Brain microvascular endothelial cell (primary cell): ENCODE results near the gene UGT1A6.

Experiments
- DNase-seq: peaks from one replicate; pipeline ENCODE4 v3.0.0-alpha.2; 2020
- H3K27ac ChIP-seq: fragments of 250-450 bp; sonication (Bioruptor Pico); 2 replicates; pipeline ENCODE4 v1.5.1; 2020; ENCODE audit warnings: mild to moderate bottlenecking, moderate library complexity
- H3K27me3 ChIP-seq: fragments of 250-450 bp; sonication (Bioruptor Pico); replicated peaks from 2 replicates; pipeline ENCODE4 v1.5.1; 2020; ENCODE audit warnings: mild to moderate bottlenecking
- H3K36me3 ChIP-seq: fragments of 250-450 bp; sonication (Bioruptor Pico); replicated peaks from 2 replicates; pipeline ENCODE4 v1.5.1; 2020; ENCODE audit warnings: mild to moderate bottlenecking
- H3K4me3 ChIP-seq: 2 replicates; pipeline ENCODE4 v1.5.1; 2011; ENCODE audit warnings: low read depth, mild to moderate bottlenecking, control low read depth, low read length, moderate library complexity
- in situ Hi-C: cut with HindIII; loops from 2 replicates; pipeline ENCODE4 v1.10.0; 2017; ENCODE audit warnings: low sequenced_read_pairs, low pct_ligation_motif_present
- TF ChIP-seq, protein P1 (sequence below): IDR thresholded peaks from 2 replicates; pipeline ENCODE4 v1.5.1; 2011; ENCODE audit warnings: low read depth, mild to moderate bottlenecking, moderate library complexity, low read length, control low read depth, inconsistent platforms; ENCODE audit errors: missing control alignments

UGT1A6 gene

DNA sequence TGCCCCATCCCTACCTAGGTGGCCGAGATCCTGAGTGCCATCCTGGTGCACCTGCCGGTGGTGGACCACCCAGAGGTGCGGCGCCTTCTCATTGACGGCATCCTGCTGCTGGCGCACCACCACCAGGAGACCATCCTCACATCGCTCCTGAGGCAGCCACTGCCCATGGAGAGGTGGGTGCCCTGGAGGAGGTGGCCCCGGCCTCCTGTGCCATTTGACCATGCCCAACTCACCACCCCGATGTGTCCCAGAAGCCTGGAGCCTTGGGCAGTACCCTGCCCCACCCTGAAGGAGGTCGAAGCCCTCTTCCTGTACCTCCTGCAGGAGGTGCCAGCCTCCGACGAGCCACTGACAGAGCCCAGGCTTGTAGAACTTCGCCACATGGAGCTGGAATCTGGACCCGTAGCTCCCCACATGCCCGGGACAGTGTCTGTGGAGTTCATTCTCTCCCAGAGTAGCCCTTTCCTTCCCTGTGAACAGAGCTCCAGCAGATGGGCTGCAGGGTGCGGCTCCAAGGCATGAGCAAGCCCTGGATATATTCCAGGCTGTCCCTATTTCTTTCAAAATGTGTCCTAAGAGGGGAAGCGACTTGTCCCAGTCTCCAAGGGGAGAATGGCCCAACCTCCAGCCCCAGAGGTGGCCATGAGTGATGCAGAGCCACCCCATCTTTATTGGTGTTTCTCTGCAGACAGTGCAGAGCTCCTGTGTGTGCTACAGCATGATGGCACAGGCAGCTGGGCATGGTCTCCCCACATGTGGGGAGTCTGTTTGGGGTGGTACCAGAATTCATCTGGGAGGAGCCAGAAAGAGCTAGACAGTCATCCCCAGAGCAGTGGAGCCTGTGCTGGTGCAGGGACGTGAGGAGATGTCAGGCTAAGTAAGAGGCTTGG, 127.4 kb downstream of the UGT1A6 start:
- no peak for DNase-seq
- Histone ChIP-seq H3K36me3 (no peaks in the 10 kb centered on the region), H3K4me3 (no peak overlapping the region), H3K27ac (no peak overlapping the region), H3K27me3 (no peaks in the 10 kb centered on the region)
- in situ Hi-C loops: no loop called here
- TF ChIP-seq, protein P1, sequence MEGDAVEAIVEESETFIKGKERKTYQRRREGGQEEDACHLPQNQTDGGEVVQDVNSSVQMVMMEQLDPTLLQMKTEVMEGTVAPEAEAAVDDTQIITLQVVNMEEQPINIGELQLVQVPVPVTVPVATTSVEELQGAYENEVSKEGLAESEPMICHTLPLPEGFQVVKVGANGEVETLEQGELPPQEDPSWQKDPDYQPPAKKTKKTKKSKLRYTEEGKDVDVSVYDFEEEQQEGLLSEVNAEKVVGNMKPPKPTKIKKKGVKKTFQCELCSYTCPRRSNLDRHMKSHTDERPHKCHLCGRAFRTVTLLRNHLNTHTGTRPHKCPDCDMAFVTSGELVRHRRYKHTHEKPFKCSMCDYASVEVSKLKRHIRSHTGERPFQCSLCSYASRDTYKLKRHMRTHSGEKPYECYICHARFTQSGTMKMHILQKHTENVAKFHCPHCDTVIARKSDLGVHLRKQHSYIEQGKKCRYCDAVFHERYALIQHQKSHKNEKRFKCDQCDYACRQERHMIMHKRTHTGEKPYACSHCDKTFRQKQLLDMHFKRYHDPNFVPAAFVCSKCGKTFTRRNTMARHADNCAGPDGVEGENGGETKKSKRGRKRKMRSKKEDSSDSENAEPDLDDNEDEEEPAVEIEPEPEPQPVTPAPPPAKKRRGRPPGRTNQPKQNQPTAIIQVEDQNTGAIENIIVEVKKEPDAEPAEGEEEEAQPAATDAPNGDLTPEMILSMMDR: no peak

GRCh38 chr2:233820774-233821105, 128.1 kb downstream of the UGT1A6 start:
- Histone ChIP-seq H3K27me3 (no peaks in the 10 kb centered on the region), H3K36me3 (no peaks in the 10 kb centered on the region), H3K27ac (no peak overlapping the region), H3K4me3 (no peak overlapping the region)
- DNase-seq: no peak
- TF ChIP-seq, protein P1: no peak
- in situ Hi-C loops: no loop called here

DNA sequence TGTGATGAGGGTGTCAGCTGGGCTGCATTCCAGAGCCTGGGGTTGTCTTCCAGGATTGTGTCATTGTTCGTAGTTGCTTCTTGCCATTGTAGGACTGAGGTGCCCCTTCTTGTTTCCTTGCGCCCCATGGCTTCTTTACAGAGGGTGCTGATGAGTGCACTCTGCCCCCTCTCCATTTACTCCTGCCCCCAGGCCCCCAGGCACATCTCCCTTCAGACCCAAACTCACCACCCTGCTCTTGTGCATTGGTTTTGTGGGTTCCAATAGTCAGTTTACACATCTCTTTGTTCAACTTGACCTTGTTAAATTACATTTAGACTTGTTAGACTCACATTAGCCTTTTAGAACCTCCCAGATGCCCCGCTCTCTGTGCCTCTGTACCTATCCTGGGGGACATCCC, 128.5 kb downstream of the UGT1A6 start:
- no peaks in the 10 kb centered on the region for H3K36me3 ChIP-seq
- in situ Hi-C loops: no loop called here
- no peak overlapping the region for H3K27ac ChIP-seq
- no peak for DNase-seq
- no peak overlapping the region for H3K4me3 ChIP-seq
- H3K27me3 ChIP-seq: no peaks in the 10 kb centered on the region
- TF ChIP-seq, protein P1: no peak

GRCh38 chr2:233821709-233822100, 129.0 kb downstream of the UGT1A6 start:
- no peak for DNase-seq
- Histone ChIP-seq H3K36me3 (no peaks in the 10 kb centered on the region), H3K27me3 (no peaks in the 10 kb centered on the region), H3K27ac (no peak overlapping the region), H3K4me3 (no peak overlapping the region)
- TF ChIP-seq, protein P1: no peak
- in situ Hi-C loops: no loop called here

DNA sequence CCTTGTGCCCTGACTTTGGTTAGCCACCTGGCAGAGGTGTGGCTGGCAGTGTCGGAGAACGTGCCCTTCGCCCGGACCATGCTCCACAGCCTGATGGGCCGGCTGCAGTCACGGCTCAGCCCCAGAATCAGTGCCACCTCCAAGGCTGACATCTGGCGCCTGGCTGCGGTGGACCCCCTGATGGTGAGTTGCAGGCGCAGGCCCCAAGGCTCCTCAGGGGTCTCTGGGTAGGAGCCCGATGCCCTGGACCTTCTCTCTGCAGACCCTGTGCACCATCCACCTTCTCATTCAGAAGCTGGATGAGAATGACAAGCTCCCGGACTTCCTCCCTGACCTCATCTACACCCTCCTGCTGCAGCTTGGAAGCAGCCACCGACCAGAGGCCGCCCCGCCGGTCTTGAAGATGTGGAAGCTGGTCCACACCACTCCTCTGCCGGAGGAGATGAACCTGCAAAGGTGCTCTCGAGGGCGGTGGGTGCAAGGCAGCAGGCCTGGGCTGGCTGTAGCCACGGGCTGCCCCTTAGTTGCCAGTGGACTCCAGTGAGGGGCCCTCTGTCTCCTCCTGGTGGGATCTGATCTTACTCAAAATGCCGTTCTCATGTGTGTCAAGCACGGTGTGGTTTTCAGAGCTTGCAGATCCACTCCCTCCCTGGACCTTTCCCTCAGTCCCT, 129.5 kb downstream of the UGT1A6 start:
- in situ Hi-C loops: no loop called here
- no peak overlapping the region for H3K27ac ChIP-seq
- no peak for DNase-seq
- no peaks in the 10 kb centered on the region for H3K36me3 ChIP-seq
- no peak overlapping the region for H3K4me3 ChIP-seq
- TF ChIP-seq, protein P1: no peak
- H3K27me3 ChIP-seq: no peaks in the 10 kb centered on the region
